NCI-H748 (cell line): Measurements from ENCODE around the gene AMER3.

ENCODE experiments used
- DNase-seq: peaks from one replicate; lab custom pipeline; 2025; ENCODE audit not compliant: unreplicated experiment; lab: John Stamatoyannopoulos, UW

Gene AMER3

GRCh38 chr2:130754811-130755210 is 529 bp upstream of the AMER3 start:
- no peak for DNase-seq

- peak; percentile 65 for DNase-seq
Measured at GRCh38 chr2:130756053-130756873, 923 bp downstream of the AMER3 start.

- no peak for DNase-seq
Measured at GRCh38 chr2:130756874-130757668, 1.7 kb downstream of the AMER3 start.

- peak; percentile 1 for DNase-seq
Measured at GRCh38 chr2:130759906-130760753, 4.8 kb downstream of the AMER3 start.

GRCh38 chr2:130760754-130761751 is 5.7 kb downstream of the AMER3 start:
- DNase-seq, result no peak

- DNase-seq, result no peak
Measured at GRCh38 chr2:130762031-130762909, 6.9 kb downstream of the AMER3 start.

- DNase-seq, result no peak
Measured at GRCh38 chr2:130762910-130763385, 7.6 kb downstream of the AMER3 start.

- no peak for DNase-seq
Measured at GRCh38 chr2:130763405-130763804, 8.1 kb downstream of the AMER3 start.

GRCh38 chr2:130764035-130764820 is 8.9 kb downstream of the AMER3 start:
- no peak for DNase-seq

GRCh38 chr2:130764821-130765115 is 9.4 kb downstream of the AMER3 start:
- DNase-seq, result no peak

- no peak for DNase-seq
Measured at GRCh38 chr2:130765464-130765863, 10.1 kb downstream of the AMER3 start.

- DNase-seq, result no peak
Measured at GRCh38 chr2:130766037-130766436, 10.7 kb downstream of the AMER3 start.

- no peak for DNase-seq
Measured at GRCh38 chr2:130766711-130767407, 11.5 kb downstream of the AMER3 start.

- DNase-seq, result no peak
Measured at GRCh38 chr2:130767408-130767775, 12.1 kb downstream of the AMER3 start.

GRCh38 chr2:130768191-130768855 is 13.0 kb downstream of the AMER3 start:
- no peak for DNase-seq

GRCh38 chr2:130769343-130769907 is 14.1 kb downstream of the AMER3 start:
- DNase-seq, result no peak

GRCh38 chr2:130776550-130776949 is 21.2 kb downstream of the AMER3 start:
- DNase-seq, result no peak
